SH-SY5Y (cell line): ENCODE measurements around the gene GALK2.

Experiments
- GATA2 ChIP-seq: IDR thresholded peaks from 2 replicates; pipeline ENCODE4 v1.6.1; 2011; ENCODE audit warnings: mild to moderate bottlenecking, low read depth, low read length
- GATA3 ChIP-seq: IDR thresholded peaks from 2 replicates; pipeline ENCODE4 v1.6.1; 2011; ENCODE audit warnings: low read depth, mild to moderate bottlenecking, low read length, moderate library complexity

DNA sequence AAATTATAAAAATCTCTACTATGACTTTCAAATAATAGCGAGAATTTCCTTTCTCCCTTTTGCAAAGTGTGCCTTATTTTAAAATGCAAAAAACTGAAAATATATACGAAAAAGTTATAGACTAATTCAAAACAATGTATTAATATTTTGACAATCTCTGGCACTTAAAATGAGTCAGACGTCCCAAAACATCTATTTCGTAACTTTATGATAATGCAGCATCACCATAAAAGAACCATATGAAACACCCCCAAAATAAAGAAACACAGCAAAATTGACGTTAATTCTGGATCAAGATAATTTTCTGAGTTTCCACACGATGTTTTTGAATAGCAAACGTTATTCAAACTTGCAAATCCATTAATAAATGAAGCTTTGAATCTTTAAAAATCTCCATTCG lies 15.7 kb upstream of the GALK2 start:
- TF ChIP-seq GATA2 (no peak), GATA3 (no peak)
